ENCODE measurements around the gene GAS2. TPM values are rescaled to one million over a fixed set of nuclear protein-coding genes. Genes with fewer than 3 reads are reported as not detected.

The GAS2 gene
- total and polyA plus RNA-seq, 2 donors (not counting 3 experiments of a cell fraction or from before 2014, with no cell fraction given): 0.54 to 0.88 TPM

- no peak overlapping the region for H2AFZ ChIP-seq (ENCODE audit: low read depth, low read length)
- no peaks in the 10 kb centered on the region for H3K9me3 ChIP-seq (replicated peaks; ENCODE audit: control insufficient read depth, insufficient read depth, low read length)
- H3K9me1 ChIP-seq (replicated peaks; ENCODE audit: control insufficient read depth, extremely low read depth, insufficient read depth, low read length): no peaks in the 10 kb centered on the region
- no peaks in the 10 kb centered on the region for H4K20me1 ChIP-seq (replicated peaks; ENCODE audit: control insufficient read depth, extremely low read depth, insufficient read depth, low read length)
- no peaks in the 10 kb centered on the region for H3K79me2 ChIP-seq (ENCODE audit: control insufficient read depth, insufficient read depth, low read length)
- H3K4me3 ChIP-seq (replicated peaks in 1 of 3; ENCODE audit: insufficient read depth in 1 of 3, low read depth in 1 of 3, low read length in 3 of 3): no peak overlapping the region
- no peaks in the 10 kb centered on the region for H3K36me3 ChIP-seq (ENCODE audit: control insufficient read depth in 2 of 2, extremely low read depth in 1 of 2, insufficient read depth in 2 of 2, low read length in 2 of 2)
- dilution Hi-C loops (cut with MboI; ENCODE audit: extremely low pct_ligation_motif_present, low sequenced_read_pairs): no loop called here
- BruUV-seq (replicated peaks): no TSS peak
- FAIRE-seq (no peak), DNase-seq (ENCODE audit: low read depth, low spot score) (no peak)
- H3K9ac ChIP-seq (replicated peaks; ENCODE audit: extremely low read depth, insufficient read depth, low read length): no peak overlapping the region
- no peak overlapping the region for H3K4me2 ChIP-seq (ENCODE audit: insufficient read depth, low read length)
- H3K27ac ChIP-seq (ENCODE audit: insufficient read depth, low read depth, low read length): no peak overlapping the region
- peaks cover 4 to 7% of the 10 kb centered on the region in 2 experiments for H3K27me3 ChIP-seq (ENCODE audit: control insufficient read depth in 2 of 2, insufficient read depth in 2 of 2, low read length in 2 of 2)
- no peak for TF ChIP-seq MYC (IDR thresholded peaks at IDR 0.05; ENCODE audit: low read depth, low read length)
- TF ChIP-seq CTCF (IDR thresholded peaks at IDR 0.05; ENCODE audit: extremely low read depth in 1 of 2, insufficient read depth in 1 of 2, low read depth in 1 of 2, low read length in 2 of 2): no peak
- no peak for TF ChIP-seq POLR2A (IDR thresholded peaks at IDR 0.05; ENCODE audit: low read depth, low read length)
- TF ChIP-seq POLR2AphosphoS5 (IDR thresholded peaks at IDR 0.05; ENCODE audit: insufficient read depth, low read depth, low read length): no peak
- TF ChIP-seq FOS (IDR thresholded peaks at IDR 0.05; ENCODE audit: borderline replicate concordance, insufficient read depth, low read length): no peak
- TF ChIP-seq GATA2 (IDR thresholded peaks at IDR 0.05; ENCODE audit: insufficient read depth, insufficient read length, low read depth, low read length): no peak
- no peak for TF ChIP-seq MAX (IDR thresholded peaks at IDR 0.05; ENCODE audit: insufficient read depth, insufficient read length)
- TF ChIP-seq EZH2 (IDR thresholded peaks at IDR 0.05; ENCODE audit: borderline replicate concordance, low read depth, low read length, severe bottlenecking): no peak
- TF ChIP-seq JUN (IDR thresholded peaks at IDR 0.05; ENCODE audit: borderline replicate concordance, insufficient read depth, insufficient read length, low read depth): no peak
- CTCF ChIA-PET: interaction anchor here (0.8 to 1.4 kb wide), 3 partner anchors 14 to 33 kb away, joined by 3 to 4 read pairs (median 3); no protein-coding TSS in a partner anchor
- POLR2A ChIA-PET: no interaction called here
- no peaks in the 10 kb centered on the region for H3K4me1 ChIP-seq (ENCODE audit: control insufficient read depth, extremely low read depth, insufficient read depth, low read length)
- intact Hi-C loops (cut with micrococcal nuclease): no loop called here
Measured at GRCh38 chr11:22657101-22657694, 9.2 kb upstream of the GAS2 start.
